Caco-2 (cell line): ENCODE data around the gene RFPL3. TPM values are rescaled to one million over a fixed set of nuclear protein-coding genes. Genes with fewer than 3 reads are reported as not detected.
"Not testable (repeated sequence)": the region's sequence is repeated elsewhere in the genome, so short reads cannot be mapped to it uniquely, and the experiment has no call there.

ENCODE experiments used
- BruUV-seq: library from RNA; stranded (reverse); fragments of 400-500 nt; replicated peaks from 2 replicates; lab custom pipeline; 2021; lab: Mats Ljungman, UMichigan
- CTCF ChIA-PET: fragments of 300-600 bp; sonication (Branson Sonifier 250); formaldehyde crosslinking; loops from one replicate; lab custom pipeline; 2022; ENCODE audit warnings: antibody characterized with exemption; lab: Charles Lee
- POLR2A ChIA-PET: fragments of 300-600 bp; sonication (Branson Sonifier 250); formaldehyde crosslinking; loops from one replicate; lab custom pipeline; 2022; ENCODE audit warnings: antibody characterized with exemption; lab: Charles Lee
- DNase-seq, 2 experiments: peaks; one replicate each; pipeline versions ENCODE4 v3.0.0 to v3.0.0-alpha.2; 2020 to 2022
- H3K27me3 ChIP-seq: replicated peaks from 2 replicates; pipeline ENCODE4 v1.6.0; 2011; ENCODE audit warnings: low read length; ENCODE audit not compliant: control insufficient read depth, insufficient read depth
- H3K36me3 ChIP-seq: 2 replicates; pipeline ENCODE4 v1.5.1; 2011; ENCODE audit warnings: low read length; ENCODE audit not compliant: control insufficient read depth, insufficient read depth
- H3K4me1 ChIP-seq: fragments of 250-450 bp; sonication (Bioruptor Pico); 2 replicates; pipeline ENCODE4 v1.5.1; 2020; ENCODE audit warnings: mild to moderate bottlenecking
- H3K4me3 ChIP-seq: 2 replicates; pipeline ENCODE4 v1.5.1; 2011; ENCODE audit warnings: low read depth, mild to moderate bottlenecking, control low read depth, low read length
- H3K9me3 ChIP-seq: fragments of 250-450 bp; sonication (Bioruptor Pico); 2 replicates; pipeline ENCODE4 v1.5.1; 2020; ENCODE audit warnings: mild to moderate bottlenecking, moderate library complexity
- H3K27ac Mint-ChIP-seq: one replicate; pipeline ENCODE4 v1.8.0; 2022; ENCODE audit warnings: mixed read lengths; ENCODE audit not compliant: unreplicated experiment
- H3K27me3 Mint-ChIP-seq: one replicate; pipeline ENCODE4 v1.8.0; 2022; ENCODE audit warnings: mixed read lengths; ENCODE audit not compliant: insufficient read depth, unreplicated experiment
- H3K36me3 Mint-ChIP-seq: one replicate; pipeline ENCODE4 v1.8.0; 2022; ENCODE audit warnings: mild to moderate bottlenecking, mixed read lengths; ENCODE audit not compliant: insufficient read depth, unreplicated experiment
- H3K4me1 Mint-ChIP-seq: one replicate; pipeline ENCODE4 v1.8.0; 2022; ENCODE audit warnings: low read depth, mixed read lengths; ENCODE audit not compliant: unreplicated experiment
- H3K4me3 Mint-ChIP-seq: one replicate; pipeline ENCODE4 v1.8.0; 2022; ENCODE audit warnings: mild to moderate bottlenecking, moderate library complexity, mixed read lengths; ENCODE audit not compliant: unreplicated experiment
- H3K9me3 Mint-ChIP-seq: one replicate; pipeline ENCODE4 v1.8.0; 2022; ENCODE audit warnings: mixed read lengths; ENCODE audit not compliant: unreplicated experiment
- intact Hi-C: fragments of 100-400 bp; cut with micrococcal nuclease; formaldehyde crosslinking; loops from one replicate; pipeline ENCODE4 v1.10.0; 2022; ENCODE audit not compliant: unreplicated experiment
- total RNA-seq: library from RNA; stranded (reverse); gene quantifications from 2 replicates; pipeline ENCODE4 v1.2.3, GENCODE V29; 2022
- TF ChIP-seq, protein P1 (sequence below), 2 experiments: fragments of 200-600 bp in 1 of 2; IDR thresholded peaks; 1 replicate in 1 of 2; 2 replicates in 1 of 2; pipeline versions ENCODE4 v1.5.1 to v1.8.0; 2011 to 2022; ENCODE audit warnings: antibody characterized with exemption in 1 of 2, control low read depth in 1 of 2, inconsistent platforms in 1 of 2, low read depth in 1 of 2, low read length in 1 of 2, mild to moderate bottlenecking in 1 of 2, moderate library complexity in 1 of 2; ENCODE audit not compliant: insufficient read depth in 1 of 2, severe bottlenecking in 1 of 2, unreplicated experiment in 1 of 2

The RFPL3 gene
- total RNA-seq, 1 experiment from 2014 or later: not detected

DNA sequence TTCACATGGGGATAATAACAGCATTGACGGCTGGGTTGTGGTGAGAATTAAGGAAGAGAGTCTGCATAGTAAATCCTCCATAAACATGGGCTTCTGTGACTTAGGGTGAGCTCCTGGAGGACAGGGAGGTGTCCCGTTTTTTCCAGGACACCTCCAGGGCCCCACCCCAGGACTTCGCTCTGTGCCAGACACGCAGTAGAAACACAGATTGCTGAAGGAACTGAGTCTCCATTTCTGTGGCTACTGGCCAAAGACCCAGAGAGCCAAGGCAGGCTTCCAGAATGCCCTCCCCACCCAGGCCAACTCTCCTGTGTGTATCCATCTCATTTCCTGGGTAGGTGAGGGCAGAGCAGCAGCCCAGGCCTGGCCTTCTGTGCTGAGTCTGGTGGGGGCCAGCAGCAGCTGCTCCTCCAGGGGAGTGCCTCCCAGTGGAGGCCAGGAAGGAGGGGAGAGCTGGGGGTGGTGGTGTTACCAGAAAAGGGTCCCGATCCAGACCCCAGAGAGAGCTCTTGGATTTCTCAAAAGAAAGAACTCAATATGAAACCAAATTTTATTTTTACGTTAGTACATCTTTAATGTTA lies 9.5 kb upstream of the RFPL3 start:
- Histone ChIP-seq H3K4me1 (no peaks in the 10 kb centered on the region), H3K36me3 (no peaks in the 10 kb centered on the region), H3K4me3 (no peak overlapping the region), H3K27me3 (peaks cover 1% of the 10 kb centered on the region), H3K9me3 (no peaks in the 10 kb centered on the region)
- H3K27ac Mint-ChIP-seq: no peak overlapping the region
- no peaks in the 10 kb centered on the region for H3K9me3 Mint-ChIP-seq
- POLR2A ChIA-PET: no interaction called here
- CTCF ChIA-PET: no interaction called here
- no TSS peak for BruUV-seq
- H3K4me3 Mint-ChIP-seq: no peak overlapping the region
- intact Hi-C loops: no loop called here
- peaks cover 5% of the 10 kb centered on the region for H3K27me3 Mint-ChIP-seq
- no peaks in the 10 kb centered on the region for H3K4me1 Mint-ChIP-seq
- no peaks in the 10 kb centered on the region for H3K36me3 Mint-ChIP-seq
- TF ChIP-seq, protein P1, sequence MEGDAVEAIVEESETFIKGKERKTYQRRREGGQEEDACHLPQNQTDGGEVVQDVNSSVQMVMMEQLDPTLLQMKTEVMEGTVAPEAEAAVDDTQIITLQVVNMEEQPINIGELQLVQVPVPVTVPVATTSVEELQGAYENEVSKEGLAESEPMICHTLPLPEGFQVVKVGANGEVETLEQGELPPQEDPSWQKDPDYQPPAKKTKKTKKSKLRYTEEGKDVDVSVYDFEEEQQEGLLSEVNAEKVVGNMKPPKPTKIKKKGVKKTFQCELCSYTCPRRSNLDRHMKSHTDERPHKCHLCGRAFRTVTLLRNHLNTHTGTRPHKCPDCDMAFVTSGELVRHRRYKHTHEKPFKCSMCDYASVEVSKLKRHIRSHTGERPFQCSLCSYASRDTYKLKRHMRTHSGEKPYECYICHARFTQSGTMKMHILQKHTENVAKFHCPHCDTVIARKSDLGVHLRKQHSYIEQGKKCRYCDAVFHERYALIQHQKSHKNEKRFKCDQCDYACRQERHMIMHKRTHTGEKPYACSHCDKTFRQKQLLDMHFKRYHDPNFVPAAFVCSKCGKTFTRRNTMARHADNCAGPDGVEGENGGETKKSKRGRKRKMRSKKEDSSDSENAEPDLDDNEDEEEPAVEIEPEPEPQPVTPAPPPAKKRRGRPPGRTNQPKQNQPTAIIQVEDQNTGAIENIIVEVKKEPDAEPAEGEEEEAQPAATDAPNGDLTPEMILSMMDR (IDR thresholded peaks at IDR 0.05; ENCODE audit: insufficient read depth in 1 of 2, low read depth in 1 of 2, low read length in 1 of 2, severe bottlenecking in 1 of 2, unreplicated experiment in 1 of 2): no peak
- DNase-seq: no peak

DNA sequence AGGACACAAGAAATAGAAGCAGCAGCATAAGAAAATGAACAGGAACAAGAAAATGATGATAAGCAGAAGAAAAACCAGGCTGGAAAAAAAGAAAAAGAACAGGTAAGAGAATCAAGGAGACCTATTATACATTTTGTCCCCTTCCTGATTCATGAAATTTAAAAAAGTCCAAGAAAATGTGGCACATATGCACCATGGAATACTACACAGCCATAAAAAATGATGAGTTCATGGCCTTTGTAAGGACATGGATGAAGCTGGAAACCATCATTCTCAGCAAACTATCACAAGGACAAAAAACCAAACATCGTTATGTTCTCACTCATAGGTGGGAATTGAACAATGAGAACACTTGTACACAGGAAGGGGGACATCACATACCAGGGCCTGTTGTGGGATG lies 5.8 kb upstream of the RFPL3 start:
- not testable (repeated sequence) for BruUV-seq

DNA sequence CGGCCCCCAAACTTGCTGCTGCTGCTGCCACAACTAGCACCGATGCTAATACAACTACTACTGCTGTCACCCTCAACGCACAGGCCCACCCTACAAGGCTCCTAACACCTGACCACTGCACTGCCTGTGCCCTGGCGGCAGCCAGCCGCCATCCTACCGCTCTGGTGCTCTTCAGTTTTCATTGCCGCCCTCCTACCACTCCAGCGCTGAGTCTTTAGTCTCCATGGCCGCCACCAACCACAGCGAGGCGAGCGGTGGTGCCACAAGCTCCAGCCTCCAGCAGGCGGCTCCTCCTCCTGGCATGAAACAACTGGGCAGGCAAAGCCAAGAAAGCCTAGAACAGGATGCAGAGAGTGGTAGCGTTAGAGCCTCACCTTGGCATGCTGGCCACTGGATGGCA lies 5.0 kb upstream of the RFPL3 start:
- no peak overlapping the region for H3K4me3 ChIP-seq
- TF ChIP-seq, protein P1 (IDR thresholded peaks at IDR 0.05; ENCODE audit: insufficient read depth in 1 of 2, low read depth in 1 of 2, low read length in 1 of 2, severe bottlenecking in 1 of 2, unreplicated experiment in 1 of 2): no peak
- intact Hi-C loops: no loop called here
- POLR2A ChIA-PET: no interaction called here
- Mint-ChIP-seq H3K27me3 (no peaks in the 10 kb centered on the region), H3K36me3 (no peaks in the 10 kb centered on the region), H3K4me3 (no peak overlapping the region), H3K27ac (no peak overlapping the region), H3K4me1 (no peaks in the 10 kb centered on the region), H3K9me3 (peaks cover 9% of the 10 kb centered on the region)
- no peaks in the 10 kb centered on the region for H3K27me3 ChIP-seq
- H3K4me1 ChIP-seq: no peaks in the 10 kb centered on the region
- no peaks in the 10 kb centered on the region for H3K9me3 ChIP-seq
- CTCF ChIA-PET: no interaction called here
- no peaks in the 10 kb centered on the region for H3K36me3 ChIP-seq
- no peak for DNase-seq
- no TSS peak for BruUV-seq

More for the DNA sequence above, 5.8 kb upstream of the RFPL3 start:
- H3K4me3 ChIP-seq, H3K27me3 ChIP-seq, CTCF ChIA-PET, H3K9me3 ChIP-seq, intact Hi-C loops, H3K36me3 ChIP-seq, H3K27me3 Mint-ChIP-seq, H3K9me3 Mint-ChIP-seq, H3K4me1 ChIP-seq, POLR2A ChIA-PET, H3K4me1 Mint-ChIP-seq, H3K36me3 Mint-ChIP-seq, H3K4me3 Mint-ChIP-seq, DNase-seq, H3K27ac Mint-ChIP-seq: not testable (repeated sequence)
